ENCODE measurements around the gene DBN1. TPM values are rescaled to one million over a fixed set of nuclear protein-coding genes. Genes with fewer than 3 reads are reported as not detected.
A peak's percentile ranks its signal among the peaks of the same experiment; 100 is the strongest.

Gene DBN1
- total RNA-seq, 6 experiments from 2014 or later: 346 to 394 (median 358) TPM

DNA sequence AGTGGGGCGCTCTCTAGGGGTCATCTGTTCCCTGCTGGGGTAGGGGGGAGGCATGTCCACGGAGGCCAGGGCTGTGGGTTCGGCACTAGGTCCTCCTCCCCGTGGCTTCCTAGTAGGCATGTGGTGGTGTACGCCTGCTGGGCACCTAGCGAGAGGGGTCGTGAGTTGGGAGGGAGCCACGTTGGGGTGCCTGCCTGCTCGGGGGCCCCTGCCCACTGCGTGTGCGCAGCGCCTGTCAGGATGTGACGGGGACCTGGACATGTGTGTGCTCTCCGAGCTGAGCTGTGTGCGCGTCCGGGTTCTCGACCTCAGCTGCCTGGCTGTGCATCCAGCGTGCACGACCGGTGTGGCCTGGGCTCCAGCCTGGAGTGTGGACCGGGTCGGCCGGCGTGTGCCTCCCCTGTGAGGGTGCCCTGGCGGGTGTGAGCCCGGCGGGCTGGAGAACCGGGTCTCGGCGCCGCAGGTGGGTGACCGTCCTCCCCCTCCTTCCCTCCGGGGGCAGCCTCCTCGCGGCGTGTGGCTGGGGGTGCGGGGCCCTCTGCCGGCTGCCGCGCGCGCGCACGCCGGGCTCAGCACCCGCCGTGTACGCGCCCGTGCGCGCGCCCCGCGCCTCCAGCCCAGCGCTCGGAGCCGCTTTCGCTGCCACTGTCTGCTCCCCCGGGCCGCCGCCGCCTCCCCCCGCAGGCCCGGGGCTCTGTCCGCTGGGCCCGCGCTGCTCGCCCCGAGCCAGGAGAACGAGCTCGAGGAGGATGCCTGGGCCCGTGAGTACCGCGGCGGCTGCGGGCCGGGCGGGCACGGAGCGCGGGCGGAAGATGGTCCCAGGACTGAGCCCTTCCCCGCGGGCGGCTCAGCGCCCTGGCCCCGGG, 27.0 kb downstream of the DBN1 start, which contains the start of gene PRR7:
Gene PRR7, plus strand, starts transcription at position 615 of the 866 bp plus-strand sequence. CDS start 8,254 bp downstream, outside the sequence.
- Mint-ChIP-seq H3K9me3 (no peaks in the 10 kb centered on the region), H3K36me3 (ENCODE audit: low read depth) (no peaks in the 10 kb centered on the region), H3K27me3 (ENCODE audit: insufficient read depth) (peaks cover 6% of the 10 kb centered on the region), H3K4me3 (peak within 1 kb of the TSS; percentile 77), H3K4me1 (ENCODE audit: low read depth) (peaks cover 24% of the 10 kb centered on the region), H3K27ac (peak within 1 kb of the TSS; percentile 73)
- peak; percentile 48 for DNase-seq
- TF ChIP-seq CTCF (IDR thresholded peaks at IDR 0.05): peak; percentile 43

DNA sequence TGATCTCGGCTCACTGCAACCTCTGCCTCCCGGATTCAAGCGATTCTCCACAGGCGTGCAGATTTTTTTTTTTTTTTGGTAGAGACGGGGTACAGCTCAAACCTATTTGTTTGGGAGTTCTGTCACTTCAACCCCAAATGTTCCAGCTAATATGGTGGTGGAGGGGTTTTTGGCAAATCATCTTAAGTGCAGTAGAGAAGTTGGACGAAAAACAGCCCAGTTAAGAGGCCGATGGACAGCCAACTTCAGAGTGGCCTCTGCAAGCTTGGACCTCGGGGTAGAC, 27.6 kb downstream of the DBN1 start:
- H3K9me3 Mint-ChIP-seq: no peaks in the 10 kb centered on the region
- peaks cover 6% of the 10 kb centered on the region for H3K27me3 Mint-ChIP-seq (ENCODE audit: insufficient read depth)
- H3K27ac Mint-ChIP-seq: peak overlapping the region; percentile 31; the same call in 1 of the 2 replicates
- no peak for DNase-seq
- H3K36me3 Mint-ChIP-seq (ENCODE audit: low read depth): no peaks in the 10 kb centered on the region
- no peak for TF ChIP-seq CTCF (IDR thresholded peaks at IDR 0.05)
- peaks cover 24% of the 10 kb centered on the region for H3K4me1 Mint-ChIP-seq (ENCODE audit: low read depth)
- peak overlapping the region; percentile 77 for H3K4me3 Mint-ChIP-seq

DNA sequence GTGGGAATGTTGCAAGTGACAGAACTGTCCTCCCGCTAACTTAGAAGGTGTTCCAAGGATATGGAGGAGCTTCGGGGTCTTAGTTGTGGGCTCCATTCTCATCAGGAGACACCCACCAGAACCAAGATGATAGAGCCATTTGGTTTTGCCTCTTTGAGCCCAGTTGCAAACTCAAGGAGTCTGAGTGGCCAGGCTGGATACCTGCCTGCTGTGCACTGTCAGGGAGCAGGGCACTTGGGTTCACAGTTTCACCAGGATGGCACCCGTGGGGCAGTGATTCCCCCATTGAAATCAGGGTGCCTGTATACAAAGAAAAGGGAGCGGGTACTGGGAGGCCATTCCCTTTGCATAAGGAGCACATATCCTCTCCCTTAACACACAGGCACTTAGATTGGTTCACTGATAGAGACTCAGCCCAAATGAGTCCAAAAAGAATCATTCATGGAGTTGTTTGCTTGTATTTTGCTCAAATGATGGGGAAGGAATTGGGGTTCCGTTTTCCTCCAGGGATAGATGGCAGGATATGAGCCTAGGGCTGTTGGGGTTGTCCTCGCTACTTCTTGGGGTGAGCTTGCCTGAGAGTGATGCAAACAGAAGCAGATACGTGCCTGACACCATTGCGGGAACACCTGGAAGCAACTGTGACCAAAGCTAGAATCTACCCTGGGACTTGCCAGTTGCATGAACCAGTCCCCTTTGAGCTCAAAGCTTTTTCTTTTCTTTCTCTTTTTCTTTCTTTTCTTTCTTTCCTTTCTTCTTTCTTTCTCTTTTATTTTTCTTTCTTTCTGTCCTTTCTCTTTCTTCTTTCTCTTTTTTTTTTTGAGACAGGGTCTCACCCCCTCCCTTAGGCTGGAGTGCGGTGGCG, 28.1 kb downstream of the DBN1 start:
- Mint-ChIP-seq H3K4me1 (ENCODE audit: low read depth) (peaks cover 24% of the 10 kb centered on the region), H3K4me3 (peak overlapping the region; percentile 77), H3K9me3 (no peaks in the 10 kb centered on the region), H3K27ac (peak overlapping the region; percentile 31; the same call in 1 of the 2 replicates), H3K36me3 (ENCODE audit: low read depth) (no peaks in the 10 kb centered on the region), H3K27me3 (ENCODE audit: insufficient read depth) (peaks cover 6% of the 10 kb centered on the region)
- no peak for DNase-seq
- no peak for TF ChIP-seq CTCF (IDR thresholded peaks at IDR 0.05)

DNA sequence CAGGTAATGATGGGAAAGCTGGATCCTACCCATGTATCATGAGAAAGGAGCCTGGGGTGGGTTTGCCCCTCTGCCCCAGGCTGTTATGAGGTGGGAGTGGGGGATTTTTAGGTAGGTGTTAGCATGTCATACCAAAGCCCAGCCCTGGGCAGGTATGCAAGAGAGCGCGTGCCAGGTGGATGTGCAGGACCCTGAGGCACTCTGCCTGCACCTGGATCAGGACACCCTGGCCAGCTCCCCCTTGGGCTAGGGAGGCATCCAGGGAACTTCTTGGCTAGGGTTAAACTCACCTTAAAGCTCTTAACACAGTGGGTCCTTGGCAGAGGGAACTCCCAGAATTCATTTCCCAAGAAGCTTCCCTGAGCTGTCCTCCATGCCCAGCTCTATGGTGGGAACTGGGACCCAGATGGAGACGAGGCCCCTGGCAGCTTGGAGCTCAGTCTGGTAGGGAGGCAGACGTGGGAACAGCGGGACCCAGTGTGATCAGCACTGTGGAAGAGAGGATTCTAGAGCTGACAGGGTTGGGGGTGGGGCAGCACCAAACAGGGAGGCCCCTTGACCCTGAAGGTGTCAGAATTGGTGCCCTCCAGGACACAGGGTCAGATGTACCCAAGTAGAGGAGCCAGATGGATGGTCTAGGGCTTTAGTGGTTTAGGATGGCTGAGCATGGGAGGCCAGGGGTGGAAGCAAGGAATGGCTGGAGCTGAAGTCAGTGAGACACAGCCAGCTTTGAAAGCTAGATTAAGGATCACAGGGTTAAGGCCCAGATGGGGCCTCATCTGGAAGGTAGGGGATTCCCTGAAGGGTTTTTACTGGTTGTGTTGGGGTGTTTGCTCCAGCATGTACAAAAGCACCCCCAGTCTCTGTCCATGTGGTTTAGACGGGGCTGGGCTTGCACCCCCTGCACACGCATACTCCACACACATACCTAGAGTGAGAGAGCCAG, 29.1 kb downstream of the DBN1 start:
- no peak for TF ChIP-seq CTCF (IDR thresholded peaks at IDR 0.05)
- peaks cover 7% of the 10 kb centered on the region for H3K36me3 Mint-ChIP-seq (ENCODE audit: low read depth)
- H3K9me3 Mint-ChIP-seq: no peaks in the 10 kb centered on the region
- H3K27ac Mint-ChIP-seq: no peak overlapping the region
- peaks cover 6% of the 10 kb centered on the region for H3K27me3 Mint-ChIP-seq (ENCODE audit: insufficient read depth)
- H3K4me3 Mint-ChIP-seq: no peak overlapping the region
- peaks cover 24% of the 10 kb centered on the region for H3K4me1 Mint-ChIP-seq (ENCODE audit: low read depth)
- DNase-seq: no peak

All from HFFc6 (cell line).